GM19372 (cell line): ENCODE data around the gene AP3M1.

ENCODE experiments used
- ATAC-seq: cut with Tn5 transposase; IDR thresholded peaks from one replicate; pipeline ENCODE4 v1.9.1; 2021; ENCODE audit warnings: mild to moderate bottlenecking, low read depth, moderate library complexity; ENCODE audit not compliant: unreplicated experiment

The AP3M1 gene

DNA sequence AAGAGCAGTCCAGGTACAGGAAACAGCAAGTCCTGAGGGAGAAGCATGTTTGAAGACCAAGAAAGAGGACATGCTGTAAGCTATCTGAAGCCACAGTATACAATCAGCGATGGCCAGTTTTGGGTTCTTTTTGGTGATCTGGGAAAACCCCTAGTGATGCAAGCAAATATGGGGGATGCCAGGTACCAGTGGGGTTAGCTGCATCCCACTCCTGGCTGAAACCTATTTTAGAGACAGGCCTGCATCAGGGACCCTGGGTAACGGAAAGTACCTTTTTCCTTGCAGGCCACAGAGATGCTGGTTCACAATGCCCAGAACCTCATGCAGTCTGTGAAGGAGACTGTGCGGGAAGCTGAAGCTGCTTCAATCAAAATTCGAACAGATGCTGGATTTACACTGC is 32.9 kb downstream of the AP3M1 start:
- no peak for ATAC-seq

DNA sequence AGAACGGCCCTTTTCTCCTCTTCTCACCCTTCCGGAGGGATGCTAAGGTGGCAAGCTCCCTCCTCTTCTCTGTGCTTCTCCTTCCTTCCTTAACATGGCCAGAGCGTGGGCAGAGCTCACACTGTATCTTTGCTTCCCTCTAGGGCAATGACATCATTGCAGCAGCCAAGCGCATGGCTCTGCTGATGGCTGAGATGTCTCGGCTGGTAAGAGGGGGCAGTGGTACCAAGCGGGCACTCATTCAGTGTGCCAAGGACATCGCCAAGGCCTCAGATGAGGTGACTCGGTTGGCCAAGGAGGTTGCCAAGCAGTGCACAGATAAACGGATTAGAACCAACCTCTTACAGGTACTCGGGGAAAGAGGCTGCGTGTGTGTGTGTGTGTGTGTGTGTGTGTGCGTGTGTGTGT is 36.6 kb downstream of the AP3M1 start:
- ATAC-seq = no peak

DNA sequence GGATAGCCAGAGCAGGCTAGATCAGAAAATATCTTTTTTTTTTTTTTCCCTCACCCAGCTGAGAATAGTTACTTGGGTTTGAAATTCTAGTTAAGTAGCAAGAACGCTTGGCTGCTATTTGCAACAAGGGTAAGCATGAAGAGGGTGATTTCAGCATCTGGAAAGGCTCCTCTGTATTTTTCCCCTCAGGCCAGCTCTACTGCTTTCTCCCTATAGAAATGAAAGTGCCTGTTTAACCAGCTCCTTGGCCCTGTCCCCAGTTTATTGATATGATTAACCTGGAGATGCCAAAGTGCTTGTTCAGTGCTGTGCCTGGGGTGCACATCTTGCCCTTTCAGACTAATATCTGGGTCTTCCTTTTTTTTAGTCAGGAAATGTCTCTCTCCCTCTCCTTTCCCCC is 37.1 kb downstream of the AP3M1 start:
- ATAC-seq = no peak

DNA sequence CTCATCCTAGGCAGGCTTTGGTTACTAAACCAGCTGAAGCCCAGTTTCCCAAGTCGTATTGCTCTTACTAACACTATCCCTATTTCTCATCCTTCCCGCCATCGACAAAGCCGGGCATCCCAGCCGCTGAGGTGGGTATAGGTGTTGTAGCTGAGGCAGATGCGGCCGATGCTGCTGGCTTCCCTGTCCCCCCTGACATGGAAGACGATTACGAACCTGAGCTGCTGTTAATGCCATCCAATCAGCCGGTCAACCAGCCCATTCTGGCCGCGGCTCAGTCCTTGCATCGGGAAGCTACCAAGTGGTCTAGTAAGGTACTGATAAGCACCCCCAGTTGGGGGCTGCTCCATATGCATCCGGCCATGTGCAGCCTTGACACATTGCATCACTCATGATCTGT is 38.8 kb downstream of the AP3M1 start:
- no peak for ATAC-seq

DNA sequence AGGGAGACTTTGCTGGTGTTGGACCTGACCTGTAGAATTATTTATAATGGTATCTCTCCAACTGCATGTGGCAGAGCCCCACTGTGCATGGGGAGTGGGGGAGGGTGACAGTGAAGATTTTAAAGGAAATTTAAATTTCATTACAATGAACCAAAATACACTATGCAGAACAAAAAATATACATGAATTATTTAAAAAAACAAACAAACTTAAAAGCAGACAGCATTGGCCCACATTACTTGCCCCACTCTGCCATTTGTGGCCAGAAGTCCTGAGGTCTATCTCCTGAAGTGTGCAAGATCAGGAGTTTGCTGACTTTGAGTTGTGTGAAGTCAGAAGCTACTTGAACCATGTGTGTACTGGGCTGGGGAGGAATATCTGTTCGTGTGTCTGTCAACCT is 40.5 kb downstream of the AP3M1 start:
- ATAC-seq = no peak

DNA sequence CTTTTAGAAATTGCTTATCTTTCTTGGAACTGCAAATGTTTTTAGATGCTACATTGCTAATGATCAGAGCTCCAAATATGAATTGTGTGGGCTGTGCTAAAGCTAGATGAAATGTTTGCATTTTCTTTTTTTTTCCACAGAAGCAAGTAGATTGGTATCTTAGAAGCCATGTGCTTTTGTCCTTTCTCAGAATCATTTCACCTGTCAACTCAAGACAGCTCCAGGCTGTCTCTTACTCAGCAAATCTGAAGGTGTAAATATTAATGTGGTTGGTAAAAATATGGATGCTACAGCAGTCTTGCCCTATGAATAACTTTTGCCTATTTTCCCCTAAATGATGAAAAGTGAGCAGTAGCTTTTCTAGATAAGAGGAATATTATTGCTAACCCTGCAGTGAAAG is 41.2 kb downstream of the AP3M1 start:
- no peak for ATAC-seq

DNA sequence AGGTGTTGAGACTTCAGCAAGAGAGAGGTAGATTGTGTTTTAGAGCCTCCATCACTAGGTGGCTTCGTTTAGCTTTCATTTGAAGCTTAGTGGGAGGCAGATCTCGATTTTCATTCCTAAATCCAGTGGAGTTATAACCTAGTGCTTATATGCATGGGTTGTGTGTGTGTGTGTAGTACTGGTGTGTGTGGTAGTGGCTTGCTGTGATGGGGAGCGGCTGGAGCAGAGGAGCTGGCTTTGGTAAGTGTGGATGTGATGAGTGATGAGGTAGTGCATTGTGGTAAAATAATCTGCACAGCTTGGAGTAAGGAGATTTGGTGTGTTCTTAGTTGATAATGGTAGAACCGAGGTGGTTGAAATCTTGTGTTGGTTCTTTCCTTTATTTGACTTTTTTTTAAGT is 43.2 kb downstream of the AP3M1 start:
- ATAC-seq = no peak

DNA sequence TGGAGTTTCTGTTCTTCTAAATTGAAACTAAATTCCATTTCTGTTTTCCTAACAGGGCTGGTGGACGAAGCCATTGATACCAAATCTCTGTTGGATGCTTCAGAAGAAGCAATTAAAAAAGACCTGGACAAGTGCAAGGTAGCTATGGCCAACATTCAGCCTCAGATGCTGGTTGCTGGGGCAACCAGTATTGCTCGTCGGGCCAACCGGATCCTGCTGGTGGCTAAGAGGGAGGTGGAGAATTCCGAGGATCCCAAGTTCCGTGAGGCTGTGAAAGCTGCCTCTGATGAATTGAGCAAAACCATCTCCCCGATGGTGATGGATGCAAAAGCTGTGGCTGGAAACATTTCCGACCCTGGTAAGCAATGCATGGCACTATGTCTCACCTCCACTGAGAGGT is 45.6 kb downstream of the AP3M1 start:
- ATAC-seq = no peak

DNA sequence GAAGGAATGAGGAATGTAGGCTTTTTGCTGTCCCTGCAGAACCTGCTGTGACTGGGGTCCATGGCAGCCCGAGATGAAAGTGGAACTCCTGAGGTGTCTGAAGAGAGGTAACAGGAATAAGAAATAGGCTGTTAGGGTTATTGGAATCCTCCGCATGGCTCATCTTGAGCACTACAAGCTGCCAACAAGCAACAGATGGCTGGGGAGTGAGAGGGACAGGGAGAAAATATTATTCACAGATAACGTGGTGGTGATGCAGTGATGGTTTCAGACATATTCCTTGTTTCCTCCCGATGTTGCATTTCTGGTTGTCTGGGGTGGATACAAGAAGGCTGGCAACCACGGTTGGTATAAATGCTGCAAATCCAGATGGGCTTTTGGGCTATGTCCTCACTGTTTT is 46.1 kb downstream of the AP3M1 start:
- no peak for ATAC-seq

DNA sequence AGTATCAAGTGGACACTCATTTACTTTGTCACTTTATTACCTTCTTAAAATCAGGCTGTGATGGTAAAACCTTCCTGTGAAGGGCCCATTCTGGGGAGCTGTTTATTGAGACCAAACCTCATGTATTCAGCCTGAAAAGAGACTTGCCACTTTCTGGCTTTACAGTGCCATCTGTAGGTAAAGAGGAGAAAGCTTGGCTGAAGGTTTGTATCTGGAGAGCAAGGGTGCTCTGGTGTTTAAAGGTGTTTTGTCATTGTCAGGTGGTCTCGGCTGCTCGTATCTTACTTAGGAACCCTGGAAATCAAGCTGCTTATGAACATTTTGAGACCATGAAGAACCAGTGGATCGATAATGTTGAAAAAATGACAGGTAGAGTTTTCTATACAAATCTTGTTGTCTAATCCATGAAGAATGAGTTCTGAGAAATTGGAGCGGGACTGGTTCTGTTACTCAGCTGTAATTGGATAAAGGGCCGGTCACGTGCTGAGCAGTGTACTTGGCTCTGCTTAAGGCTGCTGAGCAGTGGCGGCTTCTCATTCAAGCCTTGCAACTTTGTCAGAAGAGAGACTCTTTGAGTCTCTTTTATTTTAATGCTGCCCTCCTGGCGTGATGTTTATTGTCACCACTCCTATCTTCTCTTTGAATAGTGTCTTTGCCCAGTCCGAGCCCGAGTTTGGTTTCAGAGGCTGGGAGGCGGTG is 46.9 kb downstream of the AP3M1 start:
- ATAC-seq = no peak

DNA sequence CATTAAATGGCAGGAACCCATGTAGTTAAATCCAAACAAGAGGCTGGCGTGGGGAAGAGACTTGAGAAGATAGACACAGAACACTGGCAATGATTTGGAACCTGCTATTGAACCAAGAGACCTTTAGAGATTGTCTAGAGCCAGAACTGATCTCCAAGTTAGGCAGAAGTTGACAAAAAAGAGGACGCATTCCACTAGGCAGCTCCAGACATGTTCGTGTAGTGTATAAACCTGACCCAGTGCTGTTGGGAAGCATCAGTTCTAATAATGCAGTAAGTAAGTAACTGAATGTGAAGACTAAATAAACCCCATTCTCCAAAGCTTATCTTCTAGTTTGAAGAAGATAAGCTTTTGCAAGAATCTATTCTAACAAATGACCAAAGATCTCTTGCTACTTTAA is 50.8 kb downstream of the AP3M1 start:
- no peak for ATAC-seq

DNA sequence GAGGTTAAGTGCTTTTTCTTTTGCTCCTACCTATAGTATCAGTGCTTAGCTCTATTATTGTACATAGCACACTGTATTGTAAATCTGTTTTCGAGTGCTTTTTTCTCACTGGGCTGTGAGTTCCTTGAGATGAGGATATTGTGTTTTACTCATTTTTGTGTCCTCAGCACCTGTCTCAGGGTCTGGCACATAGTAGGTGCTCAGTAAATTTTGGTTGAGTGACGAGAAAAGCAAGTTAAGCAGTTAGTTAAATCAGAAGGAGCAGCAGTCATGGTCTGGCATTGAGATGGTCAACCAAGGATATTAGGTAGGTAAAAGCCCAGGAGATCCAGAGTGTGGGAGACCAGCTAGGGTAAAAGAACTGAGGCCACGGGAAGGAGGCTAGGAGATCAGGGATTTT is 51.2 kb downstream of the AP3M1 start:
- no peak for ATAC-seq

DNA sequence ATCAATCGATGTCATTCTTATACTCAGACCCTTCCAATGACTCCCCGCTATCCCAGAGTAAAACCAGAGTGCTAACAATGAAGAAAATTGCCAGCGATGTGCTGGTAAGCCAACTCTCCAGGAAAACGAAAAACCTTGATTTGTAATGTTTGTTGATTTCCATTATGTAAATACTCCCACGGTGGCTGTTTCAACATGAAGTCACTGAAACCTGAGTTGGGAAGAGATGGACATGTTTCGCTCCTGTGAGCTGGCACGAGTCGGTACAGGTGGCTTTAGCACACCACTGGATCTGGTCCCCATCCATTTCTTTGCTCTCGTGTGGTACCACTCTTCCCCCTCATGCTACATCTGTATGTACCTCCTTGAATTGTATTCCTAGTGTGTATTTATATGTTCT is 52.9 kb downstream of the AP3M1 start:
- no peak for ATAC-seq

DNA sequence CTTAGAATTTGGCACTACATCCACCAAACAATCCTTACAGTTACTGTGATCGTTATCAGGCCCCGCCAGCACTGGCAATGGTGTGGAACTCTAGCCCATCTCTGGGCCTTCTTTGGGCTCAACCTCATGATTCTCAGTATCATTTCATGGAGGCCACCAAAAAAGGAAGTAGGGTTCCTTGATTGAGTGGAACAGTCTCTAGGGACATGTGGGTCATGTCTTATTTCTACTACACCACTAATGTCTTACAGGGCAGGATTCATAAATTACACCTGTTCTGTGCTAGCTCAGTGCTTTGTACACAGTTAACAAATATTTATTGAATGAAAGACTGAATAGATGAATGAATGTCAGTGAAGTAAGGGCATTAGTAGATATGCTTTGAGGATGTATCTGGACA is 53.9 kb downstream of the AP3M1 start:
- peak; percentile 93 for ATAC-seq

DNA sequence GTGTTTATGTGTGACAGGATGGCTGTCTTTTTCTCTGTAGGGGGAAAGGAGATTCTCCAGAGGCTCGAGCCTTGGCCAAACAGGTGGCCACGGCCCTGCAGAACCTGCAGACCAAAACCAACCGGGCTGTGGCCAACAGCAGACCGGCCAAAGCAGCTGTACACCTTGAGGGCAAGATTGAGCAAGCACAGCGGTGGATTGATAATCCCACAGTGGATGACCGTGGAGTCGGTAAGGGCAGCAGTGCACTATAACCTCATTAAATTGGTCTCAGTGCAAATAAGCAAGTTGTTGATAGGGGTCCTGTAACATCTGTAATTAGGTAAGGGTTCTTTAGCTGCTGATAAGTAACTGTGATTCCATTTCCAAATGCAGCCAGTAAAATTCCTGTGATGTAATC is 56.4 kb downstream of the AP3M1 start:
- no peak for ATAC-seq

DNA sequence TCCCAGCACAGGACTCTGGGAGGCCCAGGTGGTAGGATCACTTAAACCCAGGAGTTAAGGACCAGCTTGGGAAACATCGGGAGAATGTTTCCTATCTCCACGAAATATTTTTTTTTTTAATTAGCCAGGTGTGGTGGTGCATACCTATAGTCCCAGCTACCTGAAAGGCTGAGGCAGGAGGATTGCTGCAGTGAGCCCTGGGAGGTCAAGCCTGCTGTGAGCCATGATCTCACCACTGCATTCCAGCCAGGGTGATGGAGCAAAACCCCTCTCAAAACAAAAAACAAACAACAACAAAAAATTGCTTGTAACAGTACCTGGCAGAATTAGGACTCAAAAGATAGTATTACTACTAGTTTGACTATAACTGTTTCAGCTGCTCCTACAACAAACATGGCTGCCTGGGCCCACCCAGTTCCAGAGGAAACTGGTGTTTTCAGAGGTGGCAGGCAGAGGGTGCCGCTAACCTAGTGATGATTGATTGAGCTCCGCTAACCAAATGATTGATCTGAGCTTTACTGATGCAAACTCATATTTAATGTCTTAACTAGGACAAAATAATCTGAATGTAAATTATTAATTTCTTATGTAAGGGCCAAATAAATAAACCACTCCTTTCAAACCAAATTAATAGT is 57.0 kb downstream of the AP3M1 start:
- no peak for ATAC-seq

DNA sequence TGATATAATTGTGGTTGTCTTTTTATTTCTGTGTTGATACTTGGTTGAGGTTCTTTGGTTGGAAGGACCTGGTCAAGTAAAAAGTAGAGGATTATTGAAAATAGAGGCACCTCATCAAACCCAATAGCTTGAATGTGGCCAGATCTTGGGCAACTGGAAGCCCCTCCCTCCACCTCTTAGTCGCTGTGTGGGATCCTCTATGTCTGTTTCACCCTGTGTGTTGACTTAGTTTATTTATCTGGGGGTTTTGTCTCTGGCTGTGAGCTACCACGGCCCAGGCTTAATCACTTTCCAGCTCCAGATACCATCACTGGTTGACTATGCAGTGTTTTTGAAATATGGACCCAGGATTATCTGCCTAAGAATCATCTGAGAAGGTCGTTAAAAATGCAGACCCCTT is 58.3 kb downstream of the AP3M1 start:
- ATAC-seq = no peak

DNA sequence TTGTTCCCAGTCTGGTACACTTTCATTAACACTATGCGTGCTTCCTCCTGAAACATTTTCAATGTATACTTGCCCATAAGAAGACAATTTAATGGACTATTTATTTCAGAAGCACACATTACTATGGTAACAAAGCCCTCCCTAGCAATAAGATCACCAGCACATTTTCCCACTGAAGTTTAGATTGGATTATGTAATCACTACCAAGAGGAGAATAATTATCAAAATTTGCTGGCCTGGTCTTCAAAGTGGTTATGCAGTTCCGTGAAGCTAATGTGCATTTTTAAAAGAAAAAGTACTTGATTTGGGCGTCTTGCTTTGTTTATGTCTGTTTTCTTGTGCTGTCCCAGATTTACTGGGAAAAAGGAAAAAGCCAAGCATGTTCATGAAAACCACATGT is 61.9 kb downstream of the AP3M1 start:
- no peak for ATAC-seq

DNA sequence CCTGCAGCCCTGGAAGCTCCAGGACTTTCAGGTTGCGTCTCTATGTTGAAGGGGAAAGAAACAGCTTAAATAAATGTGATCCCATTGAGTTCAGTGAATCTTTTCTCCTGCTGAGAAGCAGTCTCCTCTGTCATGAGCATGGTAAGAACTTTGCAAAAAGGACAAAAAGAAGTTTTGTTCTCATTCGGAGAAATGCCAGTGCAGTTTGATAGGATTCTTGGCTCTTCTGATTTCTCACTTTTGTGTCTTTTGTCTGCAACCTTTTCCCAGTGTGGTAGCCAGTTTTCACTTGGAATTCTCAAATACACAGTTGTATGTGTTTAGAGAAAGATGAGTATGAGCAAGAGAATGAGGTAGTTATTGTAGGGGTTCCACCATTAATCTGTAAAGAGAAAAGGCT is 64.3 kb downstream of the AP3M1 start:
- ATAC-seq = no peak

DNA sequence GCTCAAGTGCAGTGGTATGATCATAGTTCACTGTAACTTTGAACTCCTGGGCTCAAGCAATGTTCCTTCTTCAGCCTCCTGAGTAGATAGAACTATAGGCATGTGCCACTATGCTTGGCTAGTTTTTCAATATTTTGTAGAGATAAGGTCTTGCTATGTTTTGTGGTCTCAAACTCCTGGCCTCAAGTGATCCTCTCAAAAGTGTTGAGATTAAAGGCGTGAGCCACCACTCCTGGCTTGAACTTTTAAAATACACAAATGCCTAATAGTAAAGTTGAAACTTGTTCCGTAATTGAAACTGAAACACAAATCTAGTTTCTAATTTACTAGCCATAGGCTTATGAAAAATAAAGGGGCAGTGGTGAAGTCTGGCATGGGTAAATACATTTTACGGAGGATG is 65.7 kb downstream of the AP3M1 start:
- ATAC-seq = no peak

DNA sequence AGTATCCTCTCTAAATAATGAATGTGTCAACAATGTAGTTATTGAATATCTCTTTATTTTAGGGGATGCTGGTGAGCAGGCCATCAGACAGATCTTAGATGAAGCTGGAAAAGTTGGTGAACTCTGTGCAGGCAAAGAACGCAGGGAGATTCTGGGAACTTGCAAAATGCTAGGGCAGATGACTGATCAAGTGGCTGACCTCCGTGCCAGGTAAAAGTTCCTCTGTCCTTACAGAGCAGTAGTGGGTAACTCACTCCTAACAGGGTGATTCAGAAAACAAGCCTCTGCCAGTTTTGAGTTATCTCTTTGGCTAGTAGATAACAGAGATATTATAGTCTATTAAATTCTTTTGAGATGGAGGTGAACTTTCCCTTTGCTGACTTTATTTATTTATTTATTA is 67.3 kb downstream of the AP3M1 start:
- ATAC-seq = no peak

DNA sequence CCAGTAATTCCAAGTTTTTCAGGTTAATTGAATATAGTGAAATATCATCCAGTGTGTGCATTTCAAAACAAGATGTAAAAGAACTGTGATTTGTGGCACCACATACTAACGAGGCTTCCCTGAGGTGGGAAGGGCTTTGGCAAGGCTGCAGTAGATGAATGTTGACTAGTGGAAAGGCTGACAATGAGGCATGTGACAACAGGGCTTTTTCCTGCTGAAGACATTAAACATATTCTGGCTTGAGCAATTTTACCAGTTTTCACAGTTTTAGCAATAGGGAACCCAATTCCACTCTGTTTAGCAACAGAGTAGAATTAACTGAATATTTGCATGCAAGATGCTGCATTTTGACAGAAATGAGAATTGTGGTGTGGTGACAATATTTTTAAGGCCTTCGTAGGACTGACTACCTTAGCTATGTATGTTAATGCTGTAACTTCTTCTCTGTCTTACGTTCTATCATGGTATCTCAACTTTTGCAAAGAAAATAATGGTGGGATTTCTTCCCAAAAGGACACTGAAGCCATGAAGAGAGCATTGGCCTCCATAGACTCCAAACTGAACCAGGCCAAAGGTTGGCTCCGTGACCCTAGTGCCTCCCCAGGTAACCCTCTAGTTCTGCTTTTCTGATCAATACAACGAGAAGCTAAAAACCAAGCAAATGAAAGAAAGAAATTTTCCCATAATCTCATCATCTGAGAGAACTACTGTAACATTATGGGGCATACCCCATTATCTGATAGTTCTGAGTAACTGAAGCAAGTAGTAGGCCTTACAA is 68.5 kb downstream of the AP3M1 start:
- ATAC-seq = no peak
